Measurements from ENCODE around the gene PPP3R1. TPM values are rescaled to one million over a fixed set of nuclear protein-coding genes. Genes with fewer than 3 reads are reported as not detected.

PPP3R1 gene
- total RNA-seq, 1 experiment from 2014 or later = 55.9 TPM

DNA sequence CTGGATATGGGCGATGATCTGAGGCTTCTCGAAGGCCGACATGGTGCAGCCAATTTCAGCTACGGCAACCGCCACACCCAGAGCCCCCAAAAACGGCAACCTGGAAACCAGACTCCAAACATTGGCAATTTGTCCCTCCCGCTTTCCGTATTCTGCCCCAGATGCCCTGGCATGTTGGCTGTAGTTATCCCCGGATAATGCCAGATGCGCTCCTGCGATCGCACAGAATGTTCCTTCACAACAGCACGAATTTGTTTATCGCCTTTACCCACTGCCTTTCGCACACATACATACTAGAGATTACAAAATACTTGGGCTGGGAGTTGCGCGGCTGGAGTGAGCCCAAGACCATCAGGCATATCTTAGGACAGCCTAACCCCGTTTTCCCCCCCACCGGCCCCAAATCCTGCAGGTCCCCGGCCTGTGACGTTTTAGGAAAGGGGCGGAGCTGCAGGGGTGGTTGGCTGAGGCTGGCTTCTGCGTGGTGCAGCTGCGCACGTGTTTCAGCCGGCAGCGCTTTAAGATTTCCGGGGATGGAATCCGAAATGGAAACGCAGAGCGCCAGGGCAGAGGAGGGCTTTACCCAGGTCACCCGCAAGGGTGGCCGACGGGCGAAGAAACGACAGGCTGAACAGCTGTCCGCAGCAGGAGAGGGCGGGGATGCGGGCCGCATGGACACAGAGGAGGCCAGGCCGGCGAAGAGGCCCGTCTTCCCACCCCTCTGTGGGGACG, 94.8 kb downstream of the PPP3R1 start, which contains the start of gene PNO1:
PNO1 (plus strand) TSS at position 487 of the 732 bp plus-strand sequence; CDS start at position 534, 47 bp downstream.
- Histone ChIP-seq H3K36me3 (ENCODE audit: insufficient read depth, low read length) (peaks cover 29% of the 10 kb centered on the region), H3K27ac (ENCODE audit: low read length) (peak within 1 kb of the TSS; percentile 82), H3K4me2 (ENCODE audit: low read depth, low read length, poor library complexity, severe bottlenecking) (peak within 1 kb of the TSS; percentile 84), H3K4me1 (ENCODE audit: low read length) (peaks cover 32% of the 10 kb centered on the region), H3K9me3 (ENCODE audit: low read length) (no peaks in the 10 kb centered on the region), H3K27me3 (ENCODE audit: low read length) (no peaks in the 10 kb centered on the region), H2AFZ (ENCODE audit: low read length) (peak within 1 kb of the TSS; percentile 76), H4K20me1 (ENCODE audit: insufficient read depth, low read depth, low read length) (no peaks in the 10 kb centered on the region; the same call in 1 of the 2 replicates), H3K4me3 (ENCODE audit: low read length) (peak within 1 kb of the TSS; percentile 82), H3K79me2 (ENCODE audit: low read length) (peaks cover 86% of the 10 kb centered on the region), H3K9me2 (replicated peaks; ENCODE audit: insufficient read depth, low read length) (no peaks in the 10 kb centered on the region), H3K9ac (ENCODE audit: low read length) (peak within 1 kb of the TSS; percentile 89)
- DNase-seq = peak; percentile 100

DNA sequence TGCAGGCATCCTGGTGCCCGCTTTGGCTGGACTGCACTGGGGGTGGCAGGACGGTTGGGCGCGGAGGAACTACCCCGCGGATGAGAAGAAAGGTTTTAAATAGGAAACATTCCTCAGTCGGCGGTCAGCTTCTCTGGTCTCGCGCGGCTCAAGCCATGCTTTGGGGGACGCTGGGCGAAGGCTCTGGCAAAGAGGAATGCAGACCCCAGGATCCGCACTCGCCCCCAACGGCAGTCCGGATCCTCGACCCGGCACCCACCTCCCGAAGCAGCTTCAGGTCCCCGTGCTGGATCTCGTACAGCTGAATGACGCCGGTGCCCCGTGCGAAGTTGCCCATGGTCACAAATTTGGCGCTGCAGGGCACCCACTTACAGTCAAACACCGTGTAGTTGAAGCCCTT, 95.3 kb downstream of the PPP3R1 start:
- Histone ChIP-seq H3K9ac (ENCODE audit: low read length) (peak overlapping the region; percentile 89), H3K4me2 (ENCODE audit: low read depth, low read length, poor library complexity, severe bottlenecking) (peak overlapping the region; percentile 84), H2AFZ (ENCODE audit: low read length) (peak overlapping the region; percentile 76), H3K4me1 (ENCODE audit: low read length) (peaks cover 37% of the 10 kb centered on the region), H3K27ac (ENCODE audit: low read length) (peak overlapping the region; percentile 82), H3K36me3 (ENCODE audit: insufficient read depth, low read length) (peaks cover 23% of the 10 kb centered on the region), H3K79me2 (ENCODE audit: low read length) (peaks cover 86% of the 10 kb centered on the region), H4K20me1 (ENCODE audit: insufficient read depth, low read depth, low read length) (no peaks in the 10 kb centered on the region; the same call in 1 of the 2 replicates), H3K27me3 (ENCODE audit: low read length) (no peaks in the 10 kb centered on the region), H3K9me3 (ENCODE audit: low read length) (no peaks in the 10 kb centered on the region), H3K4me3 (ENCODE audit: low read length) (peak overlapping the region; percentile 82), H3K9me2 (replicated peaks; ENCODE audit: insufficient read depth, low read length) (no peaks in the 10 kb centered on the region)
- no peak for DNase-seq

DNA sequence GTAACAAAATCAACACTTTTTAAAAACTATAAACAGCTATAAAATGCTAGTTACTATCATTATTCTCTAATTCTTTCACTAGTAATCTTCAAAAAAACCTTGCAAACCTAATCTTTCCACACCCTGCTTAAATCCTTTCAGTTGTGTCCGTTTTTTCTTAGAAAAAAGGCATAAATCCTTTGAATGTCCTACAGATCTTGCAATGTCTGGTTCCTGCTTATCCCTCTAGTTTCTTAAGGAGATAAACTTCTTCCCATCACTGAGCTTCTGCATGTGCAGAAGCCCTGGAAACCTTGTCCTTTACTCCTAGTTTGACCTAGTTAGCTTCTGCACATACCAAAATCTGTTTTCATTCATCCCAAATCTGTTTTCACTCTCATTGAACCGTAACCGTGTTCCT, 95.9 kb downstream of the PPP3R1 start:
- no peaks in the 10 kb centered on the region; the same call in 1 of the 2 replicates for H4K20me1 ChIP-seq (ENCODE audit: insufficient read depth, low read depth, low read length)
- peaks cover 88% of the 10 kb centered on the region for H3K79me2 ChIP-seq (ENCODE audit: low read length)
- no peaks in the 10 kb centered on the region for H3K9me3 ChIP-seq (ENCODE audit: low read length)
- peaks cover 41% of the 10 kb centered on the region for H3K4me1 ChIP-seq (ENCODE audit: low read length)
- H2AFZ ChIP-seq (ENCODE audit: low read length) = 0 out of 2 replicates have a peak overlapping the region, but pooled peaks have one; percentile 76
- peak overlapping the region; percentile 82 for H3K27ac ChIP-seq (ENCODE audit: low read length)
- peak overlapping the region; percentile 82 for H3K4me3 ChIP-seq (ENCODE audit: low read length)
- peak overlapping the region; percentile 84 for H3K4me2 ChIP-seq (ENCODE audit: low read depth, low read length, poor library complexity, severe bottlenecking)
- peaks cover 19% of the 10 kb centered on the region for H3K36me3 ChIP-seq (ENCODE audit: insufficient read depth, low read length)
- no peaks in the 10 kb centered on the region for H3K9me2 ChIP-seq (replicated peaks; ENCODE audit: insufficient read depth, low read length)
- no peaks in the 10 kb centered on the region for H3K27me3 ChIP-seq (ENCODE audit: low read length)
- peak overlapping the region; percentile 89 for H3K9ac ChIP-seq (ENCODE audit: low read length)
- DNase-seq = no peak

DNA sequence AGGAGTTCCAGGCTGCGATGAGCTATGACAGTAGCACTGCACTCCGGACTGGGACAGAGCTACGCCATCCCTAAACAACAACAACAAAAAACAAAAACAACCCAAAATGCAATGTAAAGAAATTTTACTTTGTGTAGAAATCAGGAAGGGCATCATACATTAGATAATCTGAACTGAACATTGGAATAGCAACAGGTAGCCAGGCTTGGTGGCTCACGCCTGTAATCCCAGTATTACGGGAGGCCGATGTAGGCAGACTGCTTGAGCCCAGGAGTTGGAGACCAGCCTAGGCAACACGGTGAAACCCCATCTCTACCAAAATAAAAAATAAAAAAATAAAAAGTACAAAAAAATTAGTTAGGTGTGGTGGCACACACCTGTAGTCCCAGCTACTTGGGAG, 96.7 kb downstream of the PPP3R1 start:
- Histone ChIP-seq H3K36me3 (ENCODE audit: insufficient read depth, low read length) (peaks cover 11% of the 10 kb centered on the region), H4K20me1 (ENCODE audit: insufficient read depth, low read depth, low read length) (no peaks in the 10 kb centered on the region; the same call in 1 of the 2 replicates), H3K27ac (ENCODE audit: low read length) (no peak overlapping the region), H3K79me2 (ENCODE audit: low read length) (peaks cover 88% of the 10 kb centered on the region), H3K9me3 (ENCODE audit: low read length) (no peaks in the 10 kb centered on the region), H3K4me3 (ENCODE audit: low read length) (peak overlapping the region; percentile 82; the same call in 1 of the 2 replicates), H3K9me2 (replicated peaks; ENCODE audit: insufficient read depth, low read length) (no peaks in the 10 kb centered on the region), H2AFZ (ENCODE audit: low read length) (no peak overlapping the region), H3K4me1 (ENCODE audit: low read length) (peaks cover 48% of the 10 kb centered on the region), H3K27me3 (ENCODE audit: low read length) (no peaks in the 10 kb centered on the region), H3K9ac (ENCODE audit: low read length) (no peak overlapping the region), H3K4me2 (ENCODE audit: low read depth, low read length, poor library complexity, severe bottlenecking) (peak overlapping the region; percentile 84)
- no peak for DNase-seq

DNA sequence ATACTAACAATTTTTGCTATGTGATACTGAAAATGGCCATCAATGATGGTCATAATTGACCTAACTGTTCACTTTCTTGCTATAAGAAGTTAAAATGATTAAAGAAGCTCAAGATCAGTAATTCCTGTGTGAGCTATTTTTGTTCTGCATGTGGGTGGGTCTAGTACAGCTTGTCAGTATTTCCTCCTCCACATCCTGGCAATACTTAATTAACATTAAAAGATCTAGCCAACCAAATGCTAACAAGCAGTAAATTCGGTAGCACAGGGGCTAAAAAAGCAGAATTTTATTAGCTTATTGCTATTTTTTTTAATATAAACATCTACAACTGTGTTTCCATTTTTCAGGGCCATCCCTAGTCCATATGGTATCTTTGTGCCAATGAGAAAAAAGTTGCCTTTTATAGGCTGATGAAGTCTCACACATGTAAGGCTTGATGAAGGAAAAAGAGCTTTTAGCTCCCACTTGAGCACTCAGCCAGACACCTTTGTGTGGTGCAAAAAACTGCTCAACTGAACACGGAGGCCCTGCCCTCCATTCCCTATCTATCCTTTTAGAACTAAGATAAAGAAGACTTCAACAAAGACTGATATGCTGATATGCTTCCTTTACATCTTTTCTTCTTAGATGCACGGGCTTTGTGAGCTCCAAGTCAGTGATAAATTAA, 99.5 kb downstream of the PPP3R1 start:
- no peaks in the 10 kb centered on the region for H4K20me1 ChIP-seq (ENCODE audit: insufficient read depth, low read depth, low read length)
- H3K9me3 ChIP-seq (ENCODE audit: low read length) = no peaks in the 10 kb centered on the region
- no peak for DNase-seq
- H3K4me3 ChIP-seq (ENCODE audit: low read length) = no peak overlapping the region
- H3K36me3 ChIP-seq (ENCODE audit: insufficient read depth, low read length) = no peaks in the 10 kb centered on the region
- H3K4me1 ChIP-seq (ENCODE audit: low read length) = peaks cover 41% of the 10 kb centered on the region
- no peak overlapping the region for H3K27ac ChIP-seq (ENCODE audit: low read length)
- no peaks in the 10 kb centered on the region for H3K27me3 ChIP-seq (ENCODE audit: low read length)
- no peaks in the 10 kb centered on the region for H3K9me2 ChIP-seq (replicated peaks; ENCODE audit: insufficient read depth, low read length)
- no peak overlapping the region for H3K4me2 ChIP-seq (ENCODE audit: low read depth, low read length, poor library complexity, severe bottlenecking)
- H3K9ac ChIP-seq (ENCODE audit: low read length) = no peak overlapping the region
- H3K79me2 ChIP-seq (ENCODE audit: low read length) = peaks cover 87% of the 10 kb centered on the region
- no peak overlapping the region for H2AFZ ChIP-seq (ENCODE audit: low read length)

DNA sequence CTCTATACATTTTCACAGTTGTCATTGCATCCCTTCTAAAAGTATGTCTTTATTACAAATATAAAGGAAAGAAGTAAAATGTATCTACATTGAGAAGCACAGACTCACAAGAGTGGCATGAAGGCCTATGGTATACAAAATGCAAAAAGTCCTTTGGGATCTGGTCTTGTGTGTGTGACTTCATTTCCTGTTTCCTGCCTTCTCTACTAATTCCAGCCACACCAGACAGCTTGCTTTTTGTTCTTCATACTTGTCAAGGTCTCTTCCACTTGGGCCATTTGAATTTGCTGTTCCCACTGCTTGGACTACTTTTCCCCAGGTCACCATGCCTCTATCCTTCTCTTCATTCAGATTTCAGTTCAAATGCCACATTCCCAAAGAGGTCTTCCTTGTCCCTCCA, 101.3 kb downstream of the PPP3R1 start:
- Histone ChIP-seq H3K4me3 (ENCODE audit: low read length) (no peak overlapping the region), H3K36me3 (ENCODE audit: insufficient read depth, low read length) (no peaks in the 10 kb centered on the region), H3K9ac (ENCODE audit: low read length) (no peak overlapping the region), H2AFZ (ENCODE audit: low read length) (no peak overlapping the region), H3K4me2 (ENCODE audit: low read depth, low read length, poor library complexity, severe bottlenecking) (peak overlapping the region; percentile 23), H3K9me2 (replicated peaks; ENCODE audit: insufficient read depth, low read length) (no peaks in the 10 kb centered on the region), H3K79me2 (ENCODE audit: low read length) (peaks cover 79% of the 10 kb centered on the region), H3K9me3 (ENCODE audit: low read length) (no peaks in the 10 kb centered on the region), H4K20me1 (ENCODE audit: insufficient read depth, low read depth, low read length) (no peaks in the 10 kb centered on the region), H3K4me1 (ENCODE audit: low read length) (peaks cover 38% of the 10 kb centered on the region), H3K27ac (ENCODE audit: low read length) (0 out of 2 replicates have a peak overlapping the region, but pooled peaks have one; percentile 1), H3K27me3 (ENCODE audit: low read length) (no peaks in the 10 kb centered on the region)
- DNase-seq = peak; percentile 66

DNA sequence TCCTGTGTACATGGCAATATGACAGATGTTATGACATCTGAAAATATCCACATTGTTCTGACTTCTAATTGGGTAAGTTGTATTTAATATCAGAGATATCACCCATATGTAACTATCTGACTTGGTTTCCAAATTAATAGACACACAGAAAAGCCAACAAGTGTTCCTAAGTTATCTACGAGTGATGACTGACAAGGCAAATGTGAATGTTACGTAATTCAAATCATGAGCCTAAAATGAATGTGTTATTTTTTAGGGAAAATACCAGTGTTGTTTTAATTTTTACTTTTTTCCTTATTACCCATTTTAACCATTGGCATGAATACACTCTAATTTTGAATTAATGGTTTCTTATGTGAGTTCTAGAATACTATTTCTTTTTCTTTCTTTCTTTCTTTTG, 110.5 kb downstream of the PPP3R1 start:
- no peaks in the 10 kb centered on the region for H3K27me3 ChIP-seq (ENCODE audit: low read length)
- H3K4me2 ChIP-seq (ENCODE audit: low read depth, low read length, poor library complexity, severe bottlenecking) = no peak overlapping the region
- no peaks in the 10 kb centered on the region for H3K9me2 ChIP-seq (replicated peaks; ENCODE audit: insufficient read depth, low read length)
- DNase-seq = no peak
- no peak overlapping the region for H3K27ac ChIP-seq (ENCODE audit: low read length)
- no peaks in the 10 kb centered on the region for H4K20me1 ChIP-seq (ENCODE audit: insufficient read depth, low read depth, low read length)
- no peak overlapping the region for H2AFZ ChIP-seq (ENCODE audit: low read length)
- H3K79me2 ChIP-seq (ENCODE audit: low read length) = peaks cover 42% of the 10 kb centered on the region
- no peaks in the 10 kb centered on the region for H3K4me1 ChIP-seq (ENCODE audit: low read length)
- no peaks in the 10 kb centered on the region for H3K9me3 ChIP-seq (ENCODE audit: low read length)
- H3K36me3 ChIP-seq (ENCODE audit: insufficient read depth, low read length) = peaks cover 36% of the 10 kb centered on the region
- H3K9ac ChIP-seq (ENCODE audit: low read length) = no peak overlapping the region
- no peak overlapping the region for H3K4me3 ChIP-seq (ENCODE audit: low read length)

All from Karpas-422 (cell line).